ENCODE results near the gene KPNA4. TPM values are rescaled to one million over a fixed set of nuclear protein-coding genes. Genes with fewer than 3 reads are reported as not detected.
A peak's percentile ranks its signal among the peaks of the same experiment; 100 is the strongest.
"Not testable (repeated sequence)": the region's sequence is repeated elsewhere in the genome, so short reads cannot be mapped to it uniquely, and the experiment has no call there.

The KPNA4 gene
- polyA plus RNA-seq, 6 donors from 2014 or later = 6.2 to 11.1 (median 10.1) TPM

DNA sequence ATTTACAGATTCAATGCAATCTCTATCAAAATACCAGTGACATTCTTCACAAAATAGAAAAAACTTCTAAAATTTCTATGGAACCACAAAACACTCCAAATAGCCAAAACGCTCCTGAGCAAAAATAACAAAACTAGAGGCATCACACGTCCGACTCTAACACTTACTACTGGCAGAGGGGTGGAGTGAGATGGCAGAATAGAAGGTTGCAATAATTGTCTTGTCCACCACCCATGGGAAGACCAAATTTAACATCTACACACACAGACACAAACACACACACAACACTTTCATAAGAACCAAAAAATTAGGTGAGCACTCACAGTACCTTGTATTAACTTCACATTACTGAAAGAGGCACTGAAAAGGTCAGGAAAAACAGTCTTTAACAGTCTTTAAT, 21.3 kb upstream of the KPNA4 start:
- peaks cover 21 to 68% (median 31%) of the 10 kb centered on the region in 3 donors for H3K27me3 Mint-ChIP-seq
- peaks cover 0 to 13% (median 8%) of the 10 kb centered on the region in 3 donors for H3K4me1 Mint-ChIP-seq
- DNase-seq (no peak), ATAC-seq (ENCODE audit: low read depth in 2 of 2) (no peak)
- H3K36me3 Mint-ChIP-seq = peaks cover 13 to 25% of the 10 kb centered on the region in 2 donors
- H3K27ac Mint-ChIP-seq = no peak overlapping the region
- peaks cover 21 to 93% (median 39%) of the 10 kb centered on the region in 7 donors for H3K9me3 Mint-ChIP-seq
- no peak overlapping the region for H3K4me3 Mint-ChIP-seq

DNA sequence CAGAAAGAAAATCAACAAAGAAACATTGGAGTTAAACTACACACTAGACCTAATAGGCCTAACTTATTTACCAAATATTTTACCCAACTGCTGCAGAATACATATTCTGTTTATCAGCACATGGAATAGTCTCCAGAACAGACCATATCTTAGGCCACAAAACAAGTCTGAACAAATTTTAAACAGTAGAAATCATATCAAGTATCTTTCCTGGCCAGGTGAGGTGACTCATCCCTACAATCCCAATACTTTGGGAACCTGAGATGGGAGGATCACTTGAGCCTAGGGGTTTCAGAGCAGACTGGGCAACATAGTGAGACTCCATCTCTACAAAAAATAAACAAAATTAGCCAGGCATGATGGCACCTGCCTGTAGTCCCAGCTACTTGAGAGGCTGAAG, 18.1 kb upstream of the KPNA4 start:
- DNase-seq (no peak), ATAC-seq (ENCODE audit: low read depth in 2 of 2) (no peak)
- H3K4me3 Mint-ChIP-seq = no peak overlapping the region
- H3K27ac Mint-ChIP-seq = no peak overlapping the region
- peaks cover 0 to 17% (median 13%) of the 10 kb centered on the region in 3 donors for H3K4me1 Mint-ChIP-seq
- H3K36me3 Mint-ChIP-seq = peaks cover 12 to 27% of the 10 kb centered on the region in 2 donors
- H3K9me3 Mint-ChIP-seq = peaks cover 17 to 77% (median 34%) of the 10 kb centered on the region in 7 donors
- peaks cover 16 to 44% (median 23%) of the 10 kb centered on the region in 3 donors for H3K27me3 Mint-ChIP-seq

DNA sequence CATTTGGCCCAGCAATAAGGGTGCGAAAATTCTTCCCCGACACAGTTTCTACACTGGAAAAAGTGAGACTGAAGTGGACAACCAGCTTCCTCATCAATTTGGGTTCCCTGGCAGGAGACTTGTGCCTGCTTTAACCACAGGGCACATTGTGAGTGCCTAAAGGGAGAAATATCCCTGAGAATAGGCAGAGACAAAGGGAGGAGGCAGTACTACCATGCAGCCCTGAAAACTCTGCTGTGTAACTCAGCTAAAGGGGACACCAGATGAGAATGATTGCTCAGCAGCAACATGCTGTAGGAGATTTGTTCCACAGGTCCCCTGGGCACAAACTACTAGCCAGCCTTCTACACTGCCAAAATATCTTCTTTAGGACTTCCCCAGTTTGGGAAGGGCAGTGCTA, 15.6 kb upstream of the KPNA4 start:
- DNase-seq (no peak), ATAC-seq (ENCODE audit: low read depth in 2 of 2) (no peak)
- Mint-ChIP-seq H3K4me1 (peaks cover 0 to 17% (median 13%) of the 10 kb centered on the region in 3 donors), H3K9me3 (peaks cover 11 to 53% (median 29%) of the 10 kb centered on the region in 7 donors), H3K27me3 (peaks cover 5 to 21% (median 10%) of the 10 kb centered on the region in 3 donors), H3K36me3 (peaks cover 8 to 27% of the 10 kb centered on the region in 2 donors), H3K27ac (no peak overlapping the region), H3K4me3 (no peak overlapping the region)

DNA sequence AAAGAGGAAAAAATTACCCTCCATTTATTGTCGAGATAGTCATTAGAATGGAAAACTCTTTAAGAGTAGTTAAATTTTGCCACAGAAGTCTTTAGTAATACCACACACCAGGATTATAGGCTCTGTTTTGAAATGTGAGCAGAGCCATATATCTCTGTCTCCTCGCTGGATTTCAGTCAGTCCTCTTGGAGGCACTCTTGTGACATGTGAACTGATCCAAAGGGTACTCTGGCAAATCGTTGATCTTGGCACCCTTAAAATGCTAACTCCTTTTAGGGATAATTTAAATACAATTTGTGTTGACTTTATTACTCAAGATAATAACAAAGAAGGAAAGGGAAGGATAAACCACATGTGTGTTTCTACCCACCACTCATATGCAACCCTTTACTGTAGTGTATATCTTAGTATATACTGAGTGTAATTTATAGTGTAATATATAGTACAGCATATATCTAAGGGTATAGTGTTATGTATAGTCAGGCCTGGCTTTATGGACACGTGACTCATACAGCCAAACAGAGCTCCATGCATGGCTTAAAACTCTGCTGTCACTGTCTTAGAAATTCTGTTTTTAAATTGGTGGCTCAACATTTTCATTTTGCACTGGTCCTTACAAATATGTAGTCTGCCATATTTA, 12.3 kb upstream of the KPNA4 start:
- ATAC-seq (ENCODE audit: low read depth in 2 of 2) (no peak), DNase-seq (no peak)
- Mint-ChIP-seq H3K27ac (no peak overlapping the region), H3K9me3 (peaks cover 6 to 32% (median 22%) of the 10 kb centered on the region in 7 donors), H3K36me3 (peaks cover 7 to 16% of the 10 kb centered on the region in 2 donors), H3K4me3 (no peak overlapping the region), H3K4me1 (peaks cover 0 to 14% (median 9%) of the 10 kb centered on the region in 3 donors), H3K27me3 (peaks cover 0 to 9% (median 0%) of the 10 kb centered on the region in 3 donors)

DNA sequence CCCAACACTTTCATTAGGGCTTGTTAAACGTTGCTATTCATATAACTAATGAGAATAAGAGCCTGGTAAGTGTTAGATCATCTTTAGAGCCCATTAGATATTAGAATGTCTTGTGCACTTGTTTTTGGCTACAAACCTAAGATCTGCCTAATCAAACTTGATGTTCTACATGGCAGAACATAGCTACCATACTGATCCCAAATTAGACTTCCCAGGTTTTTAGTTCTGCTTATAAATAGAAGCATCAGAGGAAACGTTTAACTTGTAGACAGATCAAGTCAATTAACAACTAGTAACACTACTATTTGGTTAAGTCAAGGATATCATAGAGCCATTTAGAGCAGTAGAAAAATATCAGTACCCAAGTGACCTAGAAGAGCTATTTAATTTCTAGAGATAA, 11.7 kb upstream of the KPNA4 start:
- Mint-ChIP-seq H3K36me3 (peaks cover 7 to 14% of the 10 kb centered on the region in 2 donors), H3K9me3 (peaks cover 6 to 26% (median 17%) of the 10 kb centered on the region in 7 donors), H3K27me3 (peaks cover 0 to 8% (median 0%) of the 10 kb centered on the region in 3 donors), H3K4me3 (no peak overlapping the region), H3K4me1 (peaks cover 0 to 8% (median 8%) of the 10 kb centered on the region in 3 donors), H3K27ac (no peak overlapping the region)
- no peak for ATAC-seq (ENCODE audit: low read depth in 2 of 2)
- no peak for DNase-seq

DNA sequence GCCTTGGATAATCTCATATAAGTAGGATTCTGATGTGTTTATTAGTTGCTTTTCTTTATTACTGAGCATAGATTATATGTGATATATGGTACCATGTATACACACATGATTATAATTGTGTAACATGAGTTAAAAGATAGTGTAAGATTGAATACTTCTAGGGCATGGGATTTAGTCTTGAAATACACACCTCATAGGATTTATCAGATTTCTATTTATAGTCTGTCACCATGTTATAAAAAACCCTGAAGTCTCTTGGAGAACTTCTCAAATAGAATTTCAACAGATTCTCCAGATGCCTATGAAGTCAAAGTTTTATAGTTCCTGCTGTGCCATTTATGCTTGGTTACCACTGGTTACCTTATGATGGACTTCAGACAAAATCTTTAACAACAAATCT, 11.2 kb upstream of the KPNA4 start:
- H3K4me3 Mint-ChIP-seq = no peak overlapping the region
- H3K4me1 Mint-ChIP-seq = peaks cover 0 to 4% (median 3%) of the 10 kb centered on the region in 3 donors
- H3K9me3 Mint-ChIP-seq = peaks cover 3 to 21% (median 12%) of the 10 kb centered on the region in 7 donors
- ATAC-seq (ENCODE audit: low read depth in 2 of 2) = no peak
- no peak for DNase-seq
- no peak overlapping the region for H3K27ac Mint-ChIP-seq
- peaks cover 0 to 3% (median 0%) of the 10 kb centered on the region in 3 donors for H3K27me3 Mint-ChIP-seq
- peaks cover 7 to 9% of the 10 kb centered on the region in 2 donors for H3K36me3 Mint-ChIP-seq

DNA sequence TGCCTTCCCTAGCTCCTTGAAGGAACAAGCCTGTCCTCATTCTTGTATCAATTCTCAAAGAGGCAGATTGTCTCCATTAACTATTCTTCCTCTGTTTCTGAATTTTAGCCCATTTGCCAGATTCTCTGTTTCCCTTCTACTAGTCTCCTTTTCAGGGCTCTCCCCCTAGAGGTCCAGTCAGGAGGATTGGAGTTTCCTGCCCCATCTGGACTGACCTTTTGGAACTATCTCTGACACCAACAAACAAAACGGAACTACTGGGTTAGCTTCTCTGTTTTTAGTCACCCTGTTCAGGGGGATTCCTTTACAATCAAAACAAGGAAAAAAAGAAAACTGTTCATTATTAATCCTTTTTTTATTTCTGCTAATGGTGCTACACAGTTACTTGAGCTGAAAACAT, 10.2 kb upstream of the KPNA4 start:
- H3K4me1 Mint-ChIP-seq = no peaks in the 10 kb centered on the region
- H3K27ac Mint-ChIP-seq = no peak overlapping the region
- no peaks in the 10 kb centered on the region for H3K27me3 Mint-ChIP-seq
- H3K4me3 Mint-ChIP-seq = no peak overlapping the region
- ATAC-seq (ENCODE audit: low read depth in 2 of 2) (no peak), DNase-seq (no peak)
- H3K9me3 Mint-ChIP-seq = peaks cover 0 to 11% (median 5%) of the 10 kb centered on the region in 7 donors
- peaks cover 3% of the 10 kb centered on the region in 2 donors for H3K36me3 Mint-ChIP-seq

DNA sequence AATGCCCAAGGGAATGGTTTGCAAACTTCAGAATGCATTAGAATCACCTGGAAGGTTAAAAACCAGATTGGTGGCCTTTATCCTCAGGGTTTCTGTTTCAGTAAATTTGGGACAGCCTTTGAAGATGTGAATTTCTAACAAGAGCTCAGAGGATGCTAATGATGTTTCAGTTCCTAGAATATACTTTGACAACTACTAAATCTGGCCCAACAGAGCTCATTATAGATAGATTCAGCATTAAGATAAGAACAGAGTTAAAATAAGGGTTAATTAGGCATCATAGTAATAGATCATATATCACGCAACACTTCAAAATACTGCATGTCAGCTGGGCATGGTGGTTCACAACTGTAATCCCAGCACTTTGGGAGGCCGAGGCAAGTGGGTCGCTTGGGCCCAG, 9.3 kb upstream of the KPNA4 start:
- Mint-ChIP-seq H3K4me1 (no peaks in the 10 kb centered on the region), H3K36me3 (no peaks in the 10 kb centered on the region), H3K4me3 (no peak overlapping the region), H3K9me3 (peaks cover 0 to 8% (median 2%) of the 10 kb centered on the region in 7 donors), H3K27me3 (no peaks in the 10 kb centered on the region), H3K27ac (no peak overlapping the region)
- ATAC-seq (ENCODE audit: low read depth in 2 of 2) (no peak), DNase-seq (no peak)

DNA sequence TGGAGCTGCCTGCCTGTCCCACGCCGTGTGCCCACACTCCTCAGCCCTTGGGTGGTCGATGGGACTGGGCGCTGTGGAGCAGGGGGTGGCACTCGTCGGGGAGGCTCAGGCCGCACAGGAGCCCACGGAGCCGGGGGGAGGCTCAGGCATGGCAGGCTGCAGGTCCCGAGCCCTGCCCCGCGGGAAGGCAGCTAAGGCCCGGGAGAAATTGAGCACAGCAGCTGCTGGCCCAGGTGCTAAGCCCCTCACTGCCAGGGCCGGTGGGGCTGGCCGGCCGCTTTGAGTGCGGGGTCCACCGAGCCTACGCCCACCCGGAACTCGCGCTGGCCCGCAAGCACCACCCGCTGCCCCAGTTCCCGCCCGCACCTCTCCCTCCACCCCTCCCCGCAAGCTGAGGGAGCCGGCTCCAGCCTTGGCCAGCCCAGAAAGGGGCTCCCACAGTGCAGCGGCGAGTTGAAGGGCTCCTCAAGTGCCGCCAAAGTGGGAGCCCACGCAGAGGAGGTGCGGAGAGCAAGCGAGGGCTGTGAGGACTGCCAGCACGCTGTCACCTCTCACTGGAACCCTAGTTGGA, 8.7 kb upstream of the KPNA4 start:
- not testable (repeated sequence) for H3K4me1 Mint-ChIP-seq; H3K9me3 Mint-ChIP-seq; H3K4me3 Mint-ChIP-seq; H3K27me3 Mint-ChIP-seq; H3K36me3 Mint-ChIP-seq; ATAC-seq (ENCODE audit: low read depth in 2 of 2); DNase-seq; H3K27ac Mint-ChIP-seq

DNA sequence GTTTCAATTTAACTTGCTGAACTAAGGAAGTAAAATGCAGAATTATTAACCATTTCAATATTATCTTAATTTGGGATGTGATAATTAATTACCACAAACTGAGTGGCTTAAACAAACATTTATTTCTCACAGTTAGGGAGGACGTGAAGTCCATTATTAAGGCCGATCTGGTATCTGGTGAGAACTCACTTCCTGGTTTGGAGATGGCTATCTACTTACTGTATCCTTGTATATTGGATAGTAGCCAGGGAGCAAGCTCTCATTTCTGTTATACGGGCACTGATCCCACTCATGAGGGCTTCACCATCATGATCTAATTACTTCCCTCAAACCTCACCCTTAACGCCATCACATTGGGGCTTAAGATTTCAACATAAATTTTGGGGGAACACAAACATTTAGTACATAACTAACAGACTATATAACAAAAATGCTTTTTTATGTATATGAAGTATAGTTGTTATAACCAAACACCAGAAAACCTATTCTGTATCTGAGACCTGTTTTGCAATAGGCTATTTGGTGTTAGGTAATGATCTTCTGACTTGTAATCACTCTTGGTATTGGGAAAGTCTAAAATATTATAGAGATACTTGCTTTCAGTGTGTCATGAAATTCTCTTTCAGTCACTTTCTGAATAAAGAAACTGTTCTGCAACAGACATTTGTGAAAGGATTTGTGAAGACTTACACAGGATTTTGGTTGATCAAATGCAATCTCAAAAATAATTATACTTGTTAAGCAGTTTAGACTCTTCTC, 4.7 kb upstream of the KPNA4 start:
- ATAC-seq (ENCODE audit: low read depth in 2 of 2) = no peak
- H3K27me3 Mint-ChIP-seq = no peaks in the 10 kb centered on the region
- no peak for DNase-seq
- no peak overlapping the region for H3K27ac Mint-ChIP-seq
- H3K4me3 Mint-ChIP-seq = peak overlapping the region in 1 of 8 donors; percentile 26
- H3K9me3 Mint-ChIP-seq = peaks cover 0 to 8% (median 0%) of the 10 kb centered on the region in 7 donors
- peaks cover 7 to 10% of the 10 kb centered on the region in 2 donors for H3K36me3 Mint-ChIP-seq
- peaks cover 17 to 18% (median 17%) of the 10 kb centered on the region in 3 donors for H3K4me1 Mint-ChIP-seq

DNA sequence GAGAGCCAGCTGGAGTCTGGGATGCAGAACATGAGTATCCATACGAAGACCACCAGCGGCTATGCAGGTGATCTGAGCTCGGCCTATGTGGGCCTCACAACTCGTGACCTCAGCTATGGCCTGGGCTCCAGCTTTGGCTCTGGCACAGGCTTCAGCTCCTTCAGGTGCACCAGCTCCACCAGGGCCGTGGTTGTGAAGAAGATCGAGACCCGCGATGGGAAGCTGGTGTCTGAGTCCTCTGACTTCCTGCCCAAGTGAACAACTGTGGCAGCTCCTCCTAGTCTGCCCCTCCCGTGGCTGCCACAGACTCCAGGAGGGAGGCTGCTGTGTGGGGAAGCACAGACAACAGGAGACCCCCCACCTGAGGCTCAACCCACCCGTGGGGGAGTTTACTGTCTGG, 3.6 kb upstream of the KPNA4 start:
- DNase-seq = no peak
- Mint-ChIP-seq H3K27ac (peak overlapping the region in 1 of 6 donors; percentile 56), H3K4me3 (peak overlapping the region in 1 of 8 donors; percentile 18), H3K4me1 (peaks cover 22 to 23% (median 22%) of the 10 kb centered on the region in 3 donors), H3K9me3 (peaks cover 0 to 8% (median 0%) of the 10 kb centered on the region in 7 donors), H3K36me3 (peaks cover 7 to 10% of the 10 kb centered on the region in 2 donors), H3K27me3 (no peaks in the 10 kb centered on the region)
- no peak for ATAC-seq (ENCODE audit: low read depth in 2 of 2)

DNA sequence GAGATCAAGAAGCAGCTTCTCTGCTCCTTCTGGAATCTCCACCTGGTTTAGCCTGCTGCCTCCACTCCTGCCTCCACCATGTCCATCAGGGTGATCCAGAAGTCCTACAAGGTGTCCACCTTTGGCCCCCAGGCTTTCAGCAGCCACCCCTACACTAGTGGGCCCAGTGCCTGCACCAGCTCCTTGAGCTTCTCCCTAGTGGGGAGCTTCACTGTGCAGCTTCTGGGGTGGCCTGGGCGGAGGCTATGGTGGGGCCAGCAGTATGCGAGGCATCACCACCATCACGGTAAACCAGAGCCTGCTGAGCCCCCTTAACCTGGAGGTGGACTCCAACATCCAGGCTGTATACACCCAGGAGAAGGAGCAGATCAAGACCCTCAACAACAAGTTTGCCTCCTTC, 2.4 kb upstream of the KPNA4 start:
- no peak for ATAC-seq (ENCODE audit: low read depth in 2 of 2)
- H3K27me3 Mint-ChIP-seq = no peaks in the 10 kb centered on the region
- H3K36me3 Mint-ChIP-seq = peaks cover 7 to 10% of the 10 kb centered on the region in 2 donors
- peak overlapping the region in 1 of 6 donors; percentile 34 for H3K27ac Mint-ChIP-seq
- peak overlapping the region in 1 of 8 donors; percentile 94 for H3K4me3 Mint-ChIP-seq
- H3K4me1 Mint-ChIP-seq = peaks cover 29 to 34% (median 34%) of the 10 kb centered on the region in 3 donors
- no peak for DNase-seq
- peaks cover 0 to 1% (median 0%) of the 10 kb centered on the region in 7 donors for H3K9me3 Mint-ChIP-seq

DNA sequence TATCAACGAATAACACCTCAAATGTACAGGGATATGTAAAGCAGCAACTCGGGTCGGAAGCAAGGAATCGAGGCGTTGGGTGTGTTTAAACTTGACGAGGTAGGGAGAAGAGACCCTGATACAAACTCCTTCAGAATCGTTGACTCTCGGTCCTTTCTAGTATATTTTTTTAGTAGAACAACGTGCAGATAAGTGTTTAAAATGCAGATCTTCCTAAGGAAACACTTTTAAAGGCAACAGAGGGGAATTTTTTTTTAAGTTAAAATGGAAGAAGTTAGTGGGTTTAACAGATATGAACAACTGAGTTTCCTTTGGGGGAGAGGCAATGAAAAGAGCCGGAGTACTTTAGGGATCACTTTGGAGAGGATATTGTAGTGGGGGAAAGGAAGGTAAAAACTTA, 1.1 kb upstream of the KPNA4 start:
- DNase-seq (no peak), ATAC-seq (ENCODE audit: low read depth in 2 of 2) (no peak)
- H3K27me3 Mint-ChIP-seq = no peaks in the 10 kb centered on the region
- peak overlapping the region in 3 of 6 donors; percentile 58 to 98 (median 97) for H3K27ac Mint-ChIP-seq
- peaks cover 36 to 45% (median 43%) of the 10 kb centered on the region in 3 donors for H3K4me1 Mint-ChIP-seq
- peaks cover 0 to 1% (median 0%) of the 10 kb centered on the region in 7 donors for H3K9me3 Mint-ChIP-seq
- H3K4me3 Mint-ChIP-seq = peak overlapping the region; percentile 82 to 99 (median 98)
- H3K36me3 Mint-ChIP-seq = peaks cover 7 to 10% of the 10 kb centered on the region in 2 donors
